HuH-7 (cell line): ENCODE results near the gene SYTL1.

Experiments used
- DNase-seq: peaks from one replicate; pipeline ENCODE4 v3.0.0; 2011; ENCODE audit warnings: low spot score

The SYTL1 gene

DNA sequence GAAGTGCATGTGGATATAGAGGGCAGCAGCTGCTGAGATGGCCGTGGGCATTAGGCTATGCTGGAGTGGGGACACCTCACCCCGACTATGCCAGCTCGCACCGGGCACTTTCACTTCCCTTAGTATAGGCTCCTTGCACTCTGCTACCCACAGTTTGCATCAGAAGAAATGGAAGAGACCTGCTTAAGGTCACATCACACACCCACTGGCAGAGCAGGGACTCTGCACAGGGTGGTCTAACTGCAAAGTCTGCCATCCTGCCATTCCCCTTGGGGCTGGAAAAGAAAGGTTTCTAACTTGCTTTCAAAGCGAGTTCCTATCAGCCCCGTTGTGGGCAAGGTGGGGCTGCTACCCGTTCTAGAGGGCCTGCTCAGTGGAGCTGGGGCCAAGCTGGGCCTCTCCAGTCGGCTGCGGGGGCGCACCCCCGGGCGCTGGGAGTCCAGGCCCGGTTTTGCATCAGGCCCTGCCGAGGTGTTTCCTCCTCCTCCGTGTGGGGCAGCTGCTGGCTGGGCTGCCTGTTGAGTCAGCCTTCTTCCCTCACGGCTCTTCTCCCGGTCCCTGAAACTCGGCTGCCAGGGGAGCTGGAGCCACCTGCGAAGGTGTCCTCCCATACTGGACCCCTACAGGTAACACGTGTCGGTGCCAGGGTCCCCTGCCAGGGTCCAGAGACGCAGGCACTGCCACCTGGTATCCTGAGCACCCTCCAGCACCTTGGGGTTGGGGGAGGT lies at the start of gene SYTL1:
Gene SYTL1 (plus strand): TSS at position 498 of the 728 bp plus-strand sequence. CDS start 3,313 bp downstream, outside the sequence.
- no peak for DNase-seq

- DNase-seq, result no peak
These were observed 49.7 kb upstream of the SYTL1 start for GRCh38 chr1:27292106-27292505.

GRCh38 chr1:27293915-27294314 lies 47.9 kb upstream of the SYTL1 start:
- no peak for DNase-seq

GRCh38 chr1:27296773-27297291 lies 45.0 kb upstream of the SYTL1 start:
- DNase-seq, result peak; percentile 74

DNA sequence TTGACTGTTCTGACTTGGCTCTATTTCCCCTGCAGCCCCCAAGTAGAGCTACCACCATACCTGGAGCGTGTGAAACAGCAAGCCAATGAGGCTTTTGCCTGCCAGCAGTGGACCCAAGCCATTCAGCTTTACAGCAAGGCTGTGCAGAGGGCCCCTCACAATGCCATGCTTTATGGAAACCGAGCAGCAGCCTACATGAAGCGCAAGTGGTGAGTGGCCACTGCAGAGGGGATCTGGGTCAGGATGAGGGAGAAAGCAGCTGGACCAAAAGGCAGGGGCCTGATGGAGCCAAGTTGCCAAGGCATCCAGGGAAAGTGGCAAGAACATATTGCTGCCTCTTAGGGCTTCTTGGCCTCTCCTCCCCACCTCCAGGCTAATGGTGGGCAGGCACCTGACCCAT lies 43.9 kb upstream of the SYTL1 start:
- no peak for DNase-seq

DNA sequence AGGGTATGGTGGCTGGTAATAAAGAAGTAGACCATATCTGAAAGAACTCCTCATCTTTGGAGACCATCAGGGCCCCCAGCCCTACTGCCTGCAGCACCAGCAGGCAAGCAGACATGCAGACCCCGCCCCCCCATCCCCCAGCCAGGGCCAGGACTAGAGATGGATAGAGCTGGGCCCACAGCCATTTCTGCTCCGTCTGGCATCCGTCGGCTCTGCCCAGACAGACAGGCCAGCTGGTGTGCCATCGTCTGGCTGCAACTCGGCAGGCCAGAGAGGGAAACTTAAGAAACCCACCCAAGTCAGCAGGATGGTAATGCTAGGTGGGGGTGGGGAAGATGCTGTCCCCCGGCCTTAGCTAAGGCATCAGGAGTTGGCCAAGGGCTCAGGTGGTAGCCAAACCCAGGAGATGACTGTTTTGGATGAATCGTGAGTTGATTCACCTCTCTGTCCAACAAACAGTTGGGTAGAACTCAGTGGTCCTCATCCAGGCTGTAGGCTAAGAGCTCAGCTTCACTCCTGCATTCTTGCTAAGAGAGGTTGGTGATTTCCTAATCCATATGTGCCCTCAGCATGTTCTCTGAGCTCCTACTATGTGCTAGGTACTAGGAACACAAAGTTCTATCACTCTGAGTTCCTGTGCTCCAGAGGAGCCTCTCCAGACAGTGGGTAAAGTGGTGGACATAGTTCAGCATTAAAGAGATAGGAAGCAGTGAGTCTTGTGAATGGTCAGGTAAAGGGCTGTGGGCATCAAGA lies 43.0 kb upstream of the SYTL1 start:
- no peak for DNase-seq

GRCh38 chr1:27299385-27300271 lies 42.2 kb upstream of the SYTL1 start:
- no peak for DNase-seq

DNA sequence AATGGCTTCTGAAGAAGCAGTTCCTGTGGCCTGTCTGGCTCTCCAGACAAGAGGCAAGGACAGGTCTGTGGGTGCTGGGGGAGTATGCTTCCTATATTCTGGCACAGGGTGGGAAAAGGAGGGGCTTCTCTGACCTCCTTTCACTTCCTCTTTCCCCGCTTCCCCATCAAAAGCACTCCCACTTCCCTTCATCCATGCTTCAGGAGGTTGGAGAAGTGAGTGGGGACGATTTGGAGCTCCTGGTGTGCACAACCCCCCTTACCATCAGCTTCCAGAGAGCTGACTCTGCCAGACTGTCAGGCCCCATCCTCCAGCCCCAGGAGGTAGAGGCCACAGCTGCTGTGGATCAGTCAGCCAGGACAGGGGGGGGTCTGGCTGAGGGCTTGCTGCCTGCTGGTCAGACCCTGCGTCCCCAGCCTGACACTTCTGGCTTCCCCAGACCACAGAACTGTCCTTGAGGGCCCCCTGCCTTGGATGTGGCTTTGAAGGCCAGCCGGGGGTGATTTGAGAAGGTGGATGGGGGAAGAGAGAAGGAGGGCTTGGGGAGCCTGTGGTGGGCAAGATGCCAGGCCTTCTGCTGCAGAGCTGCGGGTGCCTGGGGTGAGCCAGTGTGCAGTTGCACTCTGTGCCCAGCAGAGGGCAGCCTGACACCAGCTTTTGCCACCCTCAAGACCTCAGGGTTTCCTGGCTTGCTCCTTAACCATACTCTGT lies 41.3 kb upstream of the SYTL1 start:
- DNase-seq, result peak; percentile 92

GRCh38 chr1:27301052-27301422 lies 40.8 kb upstream of the SYTL1 start:
- no peak for DNase-seq

DNA sequence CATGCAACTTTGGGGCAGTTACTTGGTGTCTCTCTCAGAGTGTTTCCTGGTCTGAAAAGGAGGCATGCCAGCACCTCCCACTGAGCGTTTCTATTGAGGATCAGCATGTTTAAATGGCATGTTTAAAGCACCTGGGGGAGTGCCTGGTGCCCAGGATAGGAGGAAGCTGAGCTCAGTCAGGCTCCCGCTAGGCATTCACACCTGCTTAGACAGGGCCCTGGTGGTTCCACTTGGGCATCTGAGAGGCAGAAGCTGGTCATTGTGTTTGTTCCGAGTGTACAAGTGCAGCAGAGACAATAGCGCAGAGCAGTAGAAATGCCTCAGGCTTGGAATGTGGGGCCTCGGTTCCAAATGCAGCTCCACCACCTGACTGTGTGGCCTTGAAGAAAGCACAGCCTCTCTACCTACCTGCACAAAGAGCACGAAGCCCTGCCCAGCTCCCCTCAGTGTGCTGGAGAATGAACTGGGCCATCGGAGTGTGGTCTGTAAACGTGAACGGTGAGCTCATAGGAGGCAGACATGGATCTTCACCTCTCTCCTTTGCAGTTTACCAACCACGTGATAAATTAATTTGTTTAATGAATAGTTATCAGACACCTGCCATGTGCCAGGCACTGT lies 40.1 kb upstream of the SYTL1 start:
- DNase-seq, result no peak

DNA sequence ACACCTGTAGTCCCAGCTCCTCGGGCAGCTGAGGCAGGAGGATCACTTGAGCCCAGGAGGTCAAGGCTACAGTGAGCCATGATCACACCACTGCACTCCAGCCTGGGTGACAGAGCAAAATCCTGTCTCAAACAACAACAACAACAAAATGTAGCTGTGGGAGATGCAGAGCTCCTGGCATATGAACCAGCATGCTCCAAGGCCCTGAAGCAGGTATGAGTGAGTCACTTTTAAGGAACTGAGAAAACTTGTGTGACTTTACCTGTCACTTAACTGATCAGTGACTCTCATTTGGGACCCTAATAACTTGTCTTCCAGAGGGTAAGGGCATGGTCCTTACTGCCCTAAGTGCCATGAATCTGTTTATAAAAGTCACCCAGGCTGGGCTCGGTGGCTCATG lies 39.2 kb upstream of the SYTL1 start:
- DNase-seq, result no peak

DNA sequence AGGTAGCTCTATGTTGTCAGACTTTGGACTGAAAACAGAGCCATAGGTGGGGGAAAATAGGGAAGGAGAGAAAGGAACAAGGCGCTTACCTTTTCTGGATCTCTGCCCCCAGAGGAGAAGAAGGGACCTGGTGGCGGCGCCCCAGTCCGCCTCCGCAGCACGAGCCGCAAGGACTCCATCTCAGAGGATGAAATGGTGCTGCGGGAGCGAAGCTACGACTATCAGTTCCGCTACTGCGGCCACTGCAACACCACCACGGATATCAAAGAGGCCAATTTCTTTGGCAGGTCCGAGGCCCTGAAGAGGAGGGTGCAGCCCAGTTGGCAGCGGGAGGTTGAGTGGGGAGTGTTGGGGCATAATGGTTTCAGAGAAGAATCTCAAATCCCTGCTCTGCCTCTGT lies 38.3 kb upstream of the SYTL1 start:
- no peak for DNase-seq

- DNase-seq, result no peak
These were observed 35.8 kb upstream of the SYTL1 start for GRCh38 chr1:27306071-27306470.

- peak; percentile 72 for DNase-seq
These were observed 34.7 kb upstream of the SYTL1 start for GRCh38 chr1:27306892-27307761.

GRCh38 chr1:27307874-27308598 lies 33.8 kb upstream of the SYTL1 start:
- DNase-seq, result no peak

DNA sequence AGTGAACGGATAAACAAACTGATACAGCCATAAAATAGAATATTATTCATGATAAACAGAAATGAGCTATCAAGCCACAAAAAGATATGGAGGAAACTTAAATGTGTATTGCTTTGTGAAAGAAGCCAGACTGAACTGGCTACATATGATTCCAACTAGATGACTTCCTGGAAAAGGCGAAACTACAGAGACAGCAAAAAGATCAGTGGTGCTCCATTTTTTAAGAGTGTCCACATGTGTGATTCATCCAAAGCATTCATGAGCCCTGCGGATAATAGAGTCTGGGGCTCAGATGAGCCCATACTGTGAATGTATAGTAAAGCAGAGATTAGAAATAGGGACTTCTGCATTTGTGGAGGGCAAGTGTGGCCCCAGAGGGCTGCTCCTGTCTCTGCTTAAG lies 27.7 kb upstream of the SYTL1 start:
- no peak for DNase-seq

GRCh38 chr1:27314737-27315136 lies 27.1 kb upstream of the SYTL1 start:
- no peak for DNase-seq

DNA sequence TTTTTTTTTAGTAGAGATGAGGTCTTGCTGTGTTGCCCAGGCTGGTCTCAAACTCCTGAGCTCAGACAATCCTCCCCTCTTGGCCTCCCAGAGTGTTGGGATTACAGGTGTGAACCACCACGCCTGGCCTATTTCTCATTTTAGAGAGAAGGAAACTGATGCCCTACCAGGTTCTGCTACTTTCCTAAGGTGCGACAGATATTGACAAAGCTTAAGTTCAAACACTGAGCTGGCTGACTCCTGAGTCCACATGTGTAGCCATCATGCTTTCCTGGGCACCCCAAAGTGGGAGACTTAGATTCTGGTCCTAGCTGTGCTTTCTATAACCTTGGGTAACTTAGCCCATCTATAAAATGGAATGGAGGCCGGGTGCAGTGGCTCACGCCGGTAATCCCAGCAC lies 25.0 kb upstream of the SYTL1 start:
- no peak for DNase-seq

GRCh38 chr1:27318136-27318535 lies 23.7 kb upstream of the SYTL1 start:
- no peak for DNase-seq

DNA sequence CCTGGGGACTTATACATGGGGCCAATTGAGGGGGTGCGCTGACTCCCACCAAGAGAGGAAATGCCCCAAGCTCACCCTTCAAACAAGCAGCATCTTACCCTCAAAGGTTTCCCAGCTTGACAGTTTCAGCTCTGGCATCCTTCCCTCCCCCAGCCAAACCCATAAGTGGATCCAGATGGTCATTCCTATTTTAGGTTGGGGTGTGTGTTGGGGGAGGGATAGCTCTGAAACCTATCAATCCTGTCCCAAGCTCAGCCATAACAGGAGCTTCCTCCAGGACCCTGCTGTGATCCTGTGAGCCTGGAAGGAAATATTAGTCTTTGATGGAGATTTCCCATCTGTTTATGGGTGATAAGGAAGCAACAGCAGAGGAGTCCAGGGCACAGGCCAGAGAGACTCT lies 23.2 kb upstream of the SYTL1 start:
- no peak for DNase-seq
